Fibroblast of pulmonary artery (primary cell): ENCODE measurements around the gene ETV4.
"Not testable (repeated sequence)": the region's sequence is repeated elsewhere in the genome, so short reads cannot be mapped to it uniquely, and the experiment has no call there.

Experiments
- DNase-seq: peaks from one replicate; pipeline ENCODE4 v3.0.0-alpha.2; 2010; ENCODE audit warnings: low read depth
- H3K4me3 ChIP-seq: replicated peaks from 2 replicates; pipeline ENCODE4 v1.5.1; 2011; ENCODE audit warnings: low read depth, mild to moderate bottlenecking, control low read depth, low read length, moderate library complexity
- TF ChIP-seq, protein P1 (sequence below): IDR thresholded peaks from 2 replicates; pipeline ENCODE4 v1.5.1; 2011; ENCODE audit warnings: mild to moderate bottlenecking, control low read depth, low read length, inconsistent platforms; ENCODE audit errors: missing control alignments

ETV4 gene

DNA sequence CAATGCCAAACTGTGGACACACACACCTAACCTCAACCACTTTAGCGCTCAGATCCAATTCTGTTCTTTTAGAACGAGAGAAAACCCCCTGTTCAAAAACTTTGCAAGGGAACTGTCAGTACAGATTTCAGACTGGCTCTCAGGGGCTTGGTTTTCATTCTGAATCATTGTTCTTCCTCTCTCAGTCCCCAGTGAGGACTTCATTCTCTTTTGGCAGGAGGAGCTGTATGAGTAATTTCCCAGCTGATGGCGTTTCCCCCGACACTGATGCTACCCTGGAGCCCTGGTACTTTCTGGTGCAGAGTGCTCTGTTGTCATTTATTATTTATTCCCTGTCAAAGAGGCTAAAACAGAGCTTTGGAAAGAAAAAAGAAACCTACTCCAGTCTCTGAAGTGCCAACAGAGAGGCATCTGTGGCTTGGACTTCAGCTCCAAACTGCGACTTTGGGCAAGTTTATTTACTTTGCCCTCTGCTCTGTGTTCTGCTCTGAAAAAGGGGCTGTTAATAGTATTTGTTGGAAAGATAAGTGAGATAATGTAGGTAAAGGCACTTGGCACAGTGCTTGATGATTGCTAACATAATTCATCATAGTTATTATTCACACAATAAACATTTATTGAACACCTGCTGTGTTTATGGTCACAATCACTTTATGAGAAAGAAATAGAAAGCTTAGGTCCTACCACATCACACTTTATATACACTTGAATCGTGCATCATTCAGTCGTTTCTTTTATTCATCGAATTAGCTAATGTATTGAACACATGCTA lies 28.3 kb downstream of the ETV4 start:
- TF ChIP-seq, protein P1, sequence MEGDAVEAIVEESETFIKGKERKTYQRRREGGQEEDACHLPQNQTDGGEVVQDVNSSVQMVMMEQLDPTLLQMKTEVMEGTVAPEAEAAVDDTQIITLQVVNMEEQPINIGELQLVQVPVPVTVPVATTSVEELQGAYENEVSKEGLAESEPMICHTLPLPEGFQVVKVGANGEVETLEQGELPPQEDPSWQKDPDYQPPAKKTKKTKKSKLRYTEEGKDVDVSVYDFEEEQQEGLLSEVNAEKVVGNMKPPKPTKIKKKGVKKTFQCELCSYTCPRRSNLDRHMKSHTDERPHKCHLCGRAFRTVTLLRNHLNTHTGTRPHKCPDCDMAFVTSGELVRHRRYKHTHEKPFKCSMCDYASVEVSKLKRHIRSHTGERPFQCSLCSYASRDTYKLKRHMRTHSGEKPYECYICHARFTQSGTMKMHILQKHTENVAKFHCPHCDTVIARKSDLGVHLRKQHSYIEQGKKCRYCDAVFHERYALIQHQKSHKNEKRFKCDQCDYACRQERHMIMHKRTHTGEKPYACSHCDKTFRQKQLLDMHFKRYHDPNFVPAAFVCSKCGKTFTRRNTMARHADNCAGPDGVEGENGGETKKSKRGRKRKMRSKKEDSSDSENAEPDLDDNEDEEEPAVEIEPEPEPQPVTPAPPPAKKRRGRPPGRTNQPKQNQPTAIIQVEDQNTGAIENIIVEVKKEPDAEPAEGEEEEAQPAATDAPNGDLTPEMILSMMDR: no peak
- DNase-seq: peak; percentile 72
- H3K4me3 ChIP-seq: no peak overlapping the region

DNA sequence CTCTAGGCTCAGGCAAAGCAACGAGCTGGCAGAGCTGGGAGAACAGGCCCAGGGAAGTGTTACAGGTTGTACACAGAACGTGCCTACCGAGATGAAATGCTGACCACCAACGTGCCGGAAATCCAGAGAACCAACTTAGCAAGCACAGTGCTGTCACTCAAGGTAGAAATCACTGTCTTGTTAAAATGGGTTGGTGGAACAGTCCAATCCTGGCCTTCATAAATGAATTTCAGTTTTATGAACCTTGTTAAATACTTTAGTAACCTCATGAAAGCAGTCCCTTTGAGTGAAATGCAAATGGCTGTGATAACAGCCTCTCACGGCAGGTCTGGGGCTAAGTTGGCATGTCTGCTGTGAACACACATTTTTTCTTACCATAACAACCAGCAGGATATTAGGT lies 29.0 kb downstream of the ETV4 start:
- DNase-seq: peak; percentile 27
- TF ChIP-seq, protein P1: no peak
- H3K4me3 ChIP-seq: no peak overlapping the region

DNA sequence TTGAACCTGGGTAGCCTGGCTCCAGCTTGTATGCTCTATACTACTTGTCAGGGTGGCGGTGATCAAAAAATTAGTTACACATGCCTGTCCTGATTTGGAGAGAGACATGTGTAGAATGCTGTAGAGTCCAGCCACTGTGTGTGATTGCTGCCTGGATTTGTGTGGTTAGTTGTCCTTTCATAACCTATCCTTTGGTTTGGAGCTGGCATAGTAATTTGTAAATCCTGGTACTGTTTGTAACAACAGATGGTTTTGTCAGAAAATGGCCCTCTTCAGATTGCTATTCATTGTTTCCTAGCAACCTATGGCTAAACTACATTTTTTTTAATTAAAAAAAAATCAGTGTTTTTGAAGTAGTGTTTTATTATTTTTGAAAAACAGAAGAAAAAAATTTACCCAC lies 30.5 kb downstream of the ETV4 start:
- H3K4me3 ChIP-seq: no peak overlapping the region
- TF ChIP-seq, protein P1: no peak
- peak; percentile 23 for DNase-seq

DNA sequence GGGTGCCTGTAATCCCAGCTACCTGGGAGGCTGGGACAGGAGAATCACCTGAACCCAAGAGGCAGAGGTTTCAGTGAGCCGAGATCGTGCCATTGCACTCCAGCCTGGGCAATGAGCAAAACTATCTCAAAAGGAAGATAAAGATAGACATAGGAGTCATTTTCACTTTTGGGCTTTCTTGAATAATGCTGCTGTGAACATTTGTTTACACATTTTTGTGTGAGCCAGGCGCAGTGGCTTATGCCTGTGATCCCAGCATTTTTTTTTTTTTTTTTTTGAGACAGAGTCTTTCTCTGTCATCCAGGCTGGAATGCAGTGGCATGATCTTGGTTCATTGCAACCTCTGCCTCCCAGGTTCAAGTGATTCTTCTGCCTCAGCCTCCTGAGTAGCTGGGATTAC lies 34.9 kb downstream of the ETV4 start:
- not testable (repeated sequence) for H3K4me3 ChIP-seq, DNase-seq

DNA sequence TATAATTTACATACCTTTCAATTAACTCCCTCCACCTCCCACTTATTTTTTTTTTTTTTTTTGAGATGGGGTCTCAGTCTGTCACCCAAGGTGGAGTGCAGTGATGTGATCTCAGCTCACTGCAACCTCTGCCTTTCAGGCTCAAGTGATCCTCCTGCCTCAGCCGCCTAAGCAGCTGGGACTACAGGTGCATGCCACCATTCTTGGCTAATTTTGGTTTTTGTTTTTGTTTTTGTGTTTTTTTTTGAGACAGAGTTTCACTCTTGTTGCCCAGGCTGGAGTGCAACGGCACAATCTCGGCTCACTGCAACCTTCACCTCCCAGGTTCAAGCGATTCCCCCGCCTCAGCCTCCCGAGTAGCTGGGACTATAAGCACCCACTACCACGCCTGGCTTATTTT lies 36.7 kb downstream of the ETV4 start:
- H3K4me3 ChIP-seq, DNase-seq: not testable (repeated sequence)

GRCh38 chr17:43490621-43491020 lies 55.5 kb downstream of the ETV4 start:
- no peak for DNase-seq
- TF ChIP-seq, protein P1: no peak
- no peak overlapping the region for H3K4me3 ChIP-seq

DNA sequence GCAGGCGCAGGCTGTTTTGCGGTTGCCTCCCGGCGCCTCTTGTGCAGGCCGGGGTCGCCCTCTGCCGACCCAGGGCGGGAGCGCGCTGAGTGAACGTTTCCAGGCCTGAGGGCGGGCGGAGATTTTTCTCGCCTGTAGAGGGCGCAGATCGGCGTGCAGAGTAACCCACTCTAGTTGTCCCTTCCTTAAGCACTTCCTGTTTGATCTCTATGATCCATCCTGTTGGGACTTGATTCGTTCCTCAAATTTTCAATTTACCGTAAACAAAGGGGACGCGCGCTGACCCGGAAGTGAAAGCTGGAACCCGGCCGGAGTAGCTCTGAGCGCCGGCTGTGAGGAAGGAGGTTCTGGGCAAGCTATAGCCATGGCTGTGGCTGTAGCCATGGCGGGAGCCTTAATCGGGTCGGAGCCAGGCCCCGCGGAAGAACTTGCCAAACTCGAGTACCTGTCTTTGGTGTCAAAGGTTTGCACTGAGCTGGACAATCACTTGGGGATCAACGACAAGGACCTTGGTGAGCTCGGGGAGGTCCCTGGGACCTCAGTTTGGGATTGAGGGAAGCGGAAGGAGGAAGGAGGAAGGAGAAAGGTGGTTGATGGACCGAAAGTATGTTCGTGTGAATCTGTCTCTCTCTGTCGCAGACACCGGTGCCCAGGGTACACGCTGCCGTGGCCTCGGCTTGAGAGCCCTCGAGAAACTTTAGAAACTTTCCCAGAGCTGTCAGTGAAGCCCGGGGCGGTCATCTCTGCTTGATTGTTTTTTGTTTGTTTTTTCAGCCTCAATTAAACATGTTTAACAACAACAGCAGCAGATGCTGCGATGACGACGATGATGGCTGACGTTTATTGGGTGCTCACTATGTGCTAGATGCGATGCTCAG lies 62.2 kb downstream of the ETV4 start, which contains the start of gene DHX8:
TSS of gene DHX8 (plus strand) at position 302 of the 878 bp plus-strand sequence. CDS start at position 365, 63 bp downstream.
- TF ChIP-seq, protein P1: no peak
- peak; percentile 99 for DNase-seq

More for the DNA sequence above, 62.2 kb downstream of the ETV4 start, which contains the start of gene DHX8:
- H3K4me3 ChIP-seq: peak within 1 kb of the TSS; percentile 98
